Measurements from ENCODE around the gene IQCB1. TPM values are rescaled to one million over a fixed set of nuclear protein-coding genes. Genes with fewer than 3 reads are reported as not detected.
"Not testable (repeated sequence)": the region's sequence is repeated elsewhere in the genome, so short reads cannot be mapped to it uniquely, and the experiment has no call there.

IQCB1 gene
- total RNA-seq, 1 donor from 2014 or later = 45.2 TPM

DNA sequence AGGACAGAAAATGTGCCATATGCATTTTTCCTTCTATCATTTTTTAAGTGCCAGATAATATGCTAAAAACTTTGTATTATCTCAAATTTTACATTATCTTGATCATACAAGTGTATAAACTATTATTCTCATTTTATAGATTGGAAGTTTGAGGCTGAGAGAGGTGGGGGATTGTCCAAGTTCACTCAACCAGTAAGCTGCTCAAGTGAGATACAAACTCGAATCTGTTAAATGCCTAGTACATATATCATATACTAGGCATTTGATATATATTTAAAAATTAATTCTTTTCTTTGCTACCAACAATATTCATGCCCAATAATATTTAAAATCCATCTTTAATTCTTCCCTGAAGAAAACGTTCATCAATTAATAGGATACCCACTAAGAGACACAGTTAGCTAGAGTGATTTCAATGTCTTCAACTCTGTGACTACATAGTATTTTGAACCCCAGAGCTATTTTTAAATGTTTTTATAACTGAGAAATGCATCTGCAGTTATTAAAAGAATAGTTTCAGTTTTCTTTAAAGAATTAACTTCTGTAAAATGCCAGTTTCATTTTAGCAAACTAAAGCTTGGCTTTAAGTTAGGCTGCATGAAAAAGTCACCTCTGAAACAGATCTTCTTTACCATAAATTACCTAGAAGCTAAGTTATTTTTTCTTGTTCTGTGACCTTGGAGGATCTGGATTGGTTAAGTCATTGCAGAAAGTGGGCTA, 40.4 kb downstream of the IQCB1 start:
- H3K27me3 Mint-ChIP-seq (ENCODE audit: insufficient read depth) = no peaks in the 10 kb centered on the region
- no peaks in the 10 kb centered on the region for H3K4me1 Mint-ChIP-seq (ENCODE audit: low read depth)
- no peaks in the 10 kb centered on the region for H3K9me3 Mint-ChIP-seq
- no peak overlapping the region for H3K4me3 Mint-ChIP-seq
- intact Hi-C loops (cut with micrococcal nuclease) = no loop called here
- DNase-seq (ENCODE audit: low spot score) = no peak
- H3K27ac Mint-ChIP-seq = no peak overlapping the region
- H3K36me3 Mint-ChIP-seq (ENCODE audit: low read depth) = peaks cover 33% of the 10 kb centered on the region

DNA sequence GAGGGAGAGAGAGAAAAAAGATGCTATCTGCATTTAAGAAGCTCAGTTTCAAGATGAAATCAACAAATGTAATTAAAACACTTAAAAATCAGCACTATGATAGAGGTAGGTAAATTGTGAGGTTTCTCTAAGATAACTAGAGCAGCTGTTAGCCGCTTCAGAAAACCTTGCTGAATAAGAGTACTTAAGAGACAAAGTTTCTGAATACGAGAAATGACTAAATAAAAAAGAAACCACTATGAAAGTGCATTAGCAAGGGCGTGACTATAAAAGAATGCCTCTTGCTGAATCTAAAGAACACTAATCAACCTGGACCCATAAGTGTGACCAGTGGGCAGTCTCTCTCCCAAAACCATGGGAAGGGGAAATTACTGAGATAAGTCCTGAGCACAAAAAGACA, 41.8 kb downstream of the IQCB1 start:
- H3K4me3 Mint-ChIP-seq = no peak overlapping the region
- H3K9me3 Mint-ChIP-seq = no peaks in the 10 kb centered on the region
- no peaks in the 10 kb centered on the region for H3K27me3 Mint-ChIP-seq (ENCODE audit: insufficient read depth)
- H3K36me3 Mint-ChIP-seq (ENCODE audit: low read depth) = peaks cover 46% of the 10 kb centered on the region
- H3K4me1 Mint-ChIP-seq (ENCODE audit: low read depth) = no peaks in the 10 kb centered on the region
- H3K27ac Mint-ChIP-seq = no peak overlapping the region
- no peak for DNase-seq (ENCODE audit: low spot score)
- intact Hi-C loops (cut with micrococcal nuclease) = no loop called here

DNA sequence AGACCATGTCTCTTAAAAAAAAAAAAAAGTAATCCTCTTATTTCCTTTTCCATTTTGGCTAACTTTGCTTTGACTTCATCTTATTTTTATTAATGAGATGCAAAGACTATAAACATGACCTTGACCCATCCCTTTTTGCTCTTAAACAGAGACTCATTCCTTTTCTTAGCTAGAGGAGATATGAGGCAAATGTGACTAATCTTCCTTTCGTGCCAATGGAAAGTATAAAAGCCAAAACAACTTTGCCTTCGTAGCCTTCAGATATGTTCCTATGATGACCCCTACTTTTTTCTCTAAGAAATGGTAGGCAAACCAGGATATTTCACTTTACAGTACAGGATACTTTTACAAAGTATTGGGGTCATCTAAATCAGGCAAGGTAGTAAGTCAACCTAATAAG, 48.4 kb downstream of the IQCB1 start:
- peaks cover 50% of the 10 kb centered on the region for H3K36me3 Mint-ChIP-seq (ENCODE audit: low read depth)

DNA sequence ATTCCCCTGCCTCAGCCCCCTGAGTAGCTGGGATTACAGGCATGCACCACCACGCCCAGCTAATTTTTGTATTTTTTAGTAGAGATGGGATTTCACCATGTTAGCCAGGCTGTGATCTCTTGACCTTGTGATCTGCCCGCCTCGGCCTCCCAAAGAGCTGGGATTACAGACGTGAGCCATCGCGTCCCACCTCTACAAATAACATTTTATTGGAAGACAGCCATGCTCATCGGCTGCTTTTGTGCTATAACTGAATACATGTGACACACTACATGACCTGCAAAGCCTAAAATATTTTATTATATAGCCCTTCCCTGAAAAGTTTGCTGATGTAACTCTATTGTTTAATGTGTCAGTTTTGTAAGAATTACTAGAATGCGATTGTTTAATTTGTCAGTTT, 52.1 kb downstream of the IQCB1 start:
- DNase-seq (ENCODE audit: low spot score); H3K27ac Mint-ChIP-seq; H3K27me3 Mint-ChIP-seq (ENCODE audit: insufficient read depth); H3K9me3 Mint-ChIP-seq; H3K4me3 Mint-ChIP-seq; intact Hi-C loops (cut with micrococcal nuclease); H3K4me1 Mint-ChIP-seq (ENCODE audit: low read depth): not testable (repeated sequence)
- H3K36me3 Mint-ChIP-seq (ENCODE audit: low read depth) = peaks cover 48% of the 10 kb centered on the region

More for the DNA sequence above, 48.4 kb downstream of the IQCB1 start:
- no peak for DNase-seq (ENCODE audit: low spot score)
- Mint-ChIP-seq H3K4me1 (ENCODE audit: low read depth) (no peaks in the 10 kb centered on the region), H3K4me3 (no peak overlapping the region), H3K9me3 (no peaks in the 10 kb centered on the region), H3K27ac (no peak overlapping the region), H3K27me3 (ENCODE audit: insufficient read depth) (no peaks in the 10 kb centered on the region)
- intact Hi-C loops (cut with micrococcal nuclease) = no loop called here

DNA sequence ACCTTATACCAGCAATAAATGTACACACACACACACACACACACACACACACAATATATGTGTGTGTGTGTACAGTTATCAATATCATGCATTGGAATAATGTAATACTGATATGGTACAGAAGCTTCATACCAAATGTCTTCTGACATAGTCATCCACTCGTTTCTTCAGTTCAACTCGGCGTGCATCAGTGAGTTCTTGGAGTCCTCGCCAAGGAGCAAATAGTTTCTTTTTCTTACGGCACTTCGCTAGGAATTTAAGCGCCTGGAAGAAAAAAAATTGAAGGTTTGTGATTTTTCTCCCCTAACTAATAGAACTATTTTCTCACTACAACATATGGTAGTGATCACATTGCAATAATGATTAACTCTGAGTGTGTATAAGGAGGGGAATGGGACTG, 53.2 kb downstream of the IQCB1 start:
- peaks cover 45% of the 10 kb centered on the region for H3K36me3 Mint-ChIP-seq (ENCODE audit: low read depth)
- no peaks in the 10 kb centered on the region for H3K27me3 Mint-ChIP-seq (ENCODE audit: insufficient read depth)
- H3K9me3 Mint-ChIP-seq = no peaks in the 10 kb centered on the region
- no peak for DNase-seq (ENCODE audit: low spot score)
- intact Hi-C loops (cut with micrococcal nuclease) = no loop called here
- H3K4me1 Mint-ChIP-seq (ENCODE audit: low read depth) = no peaks in the 10 kb centered on the region
- H3K4me3 Mint-ChIP-seq = no peak overlapping the region
- H3K27ac Mint-ChIP-seq = no peak overlapping the region

DNA sequence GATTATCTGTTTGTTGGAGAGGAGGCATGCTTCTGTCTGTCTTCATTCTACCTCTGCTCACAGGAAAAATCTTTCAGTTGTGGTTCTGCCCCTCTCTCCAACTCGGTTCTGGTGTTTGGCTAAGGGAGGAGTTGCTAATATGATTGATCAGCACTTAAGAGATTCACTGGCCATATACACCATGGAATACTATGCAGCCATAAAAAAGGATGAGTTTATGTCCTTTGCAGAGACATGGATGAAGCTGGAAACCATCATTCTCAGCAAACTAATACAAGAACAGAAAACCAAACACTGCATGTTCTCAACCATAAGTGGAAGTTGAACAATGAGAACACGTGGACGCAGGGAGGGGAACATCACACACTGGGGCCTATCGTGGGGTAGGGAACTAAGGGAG, 59.8 kb downstream of the IQCB1 start:
- H3K4me3 Mint-ChIP-seq = not testable (repeated sequence)
- H3K36me3 Mint-ChIP-seq (ENCODE audit: low read depth) = peaks cover 51% of the 10 kb centered on the region

DNA sequence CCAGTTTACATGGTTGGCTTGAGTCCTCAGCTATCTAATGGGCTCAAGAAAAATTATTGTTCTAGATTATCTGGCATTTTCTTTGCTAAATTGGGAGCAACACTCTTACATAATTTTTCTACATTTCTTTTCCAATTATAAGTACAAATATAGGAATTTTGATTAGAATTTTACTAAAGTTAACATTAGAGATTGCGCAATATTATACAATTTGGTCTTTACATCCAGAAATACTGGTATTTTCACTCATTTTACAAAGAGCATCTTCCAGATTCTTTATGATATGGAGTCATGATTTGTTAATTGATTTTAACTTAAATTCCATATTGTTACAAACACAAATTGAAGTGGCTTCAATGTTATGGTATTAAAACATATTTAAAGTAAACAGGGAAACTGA, 65.6 kb downstream of the IQCB1 start:
- Mint-ChIP-seq H3K9me3 (no peaks in the 10 kb centered on the region), H3K27ac (no peak overlapping the region), H3K4me1 (ENCODE audit: low read depth) (no peaks in the 10 kb centered on the region), H3K27me3 (ENCODE audit: insufficient read depth) (peaks cover 4% of the 10 kb centered on the region), H3K36me3 (ENCODE audit: low read depth) (peaks cover 31% of the 10 kb centered on the region), H3K4me3 (no peak overlapping the region)
- intact Hi-C loops (cut with micrococcal nuclease) = no loop called here
- no peak for DNase-seq (ENCODE audit: low spot score)

More for the DNA sequence above, 59.8 kb downstream of the IQCB1 start:
- intact Hi-C loops (cut with micrococcal nuclease); H3K4me1 Mint-ChIP-seq (ENCODE audit: low read depth); H3K27ac Mint-ChIP-seq; H3K27me3 Mint-ChIP-seq (ENCODE audit: insufficient read depth); H3K9me3 Mint-ChIP-seq; DNase-seq (ENCODE audit: low spot score): not testable (repeated sequence)

DNA sequence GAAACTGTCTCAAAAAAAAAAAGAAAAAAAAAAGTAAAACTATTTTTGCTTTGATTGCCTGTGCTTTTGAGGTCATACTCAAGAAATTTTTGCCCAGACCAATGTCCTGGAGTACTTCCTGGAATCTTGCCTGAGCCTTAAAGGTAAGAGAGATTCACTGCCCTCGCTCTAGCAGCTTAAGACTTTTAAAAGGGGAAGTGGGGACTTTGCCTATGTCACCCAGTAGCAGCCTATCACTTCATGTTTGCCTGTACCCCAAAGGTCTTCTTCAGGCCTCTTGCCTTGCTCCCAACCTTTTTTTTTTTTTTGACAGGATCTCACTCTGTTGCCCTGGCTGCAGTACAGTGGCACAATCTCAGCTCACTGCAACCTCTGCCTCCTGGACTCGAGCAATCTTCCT, 66.4 kb downstream of the IQCB1 start:
- Mint-ChIP-seq H3K27me3 (ENCODE audit: insufficient read depth) (peaks cover 4% of the 10 kb centered on the region), H3K36me3 (ENCODE audit: low read depth) (peaks cover 24% of the 10 kb centered on the region), H3K4me3 (no peak overlapping the region), H3K9me3 (no peaks in the 10 kb centered on the region), H3K27ac (no peak overlapping the region), H3K4me1 (ENCODE audit: low read depth) (no peaks in the 10 kb centered on the region)
- intact Hi-C loops (cut with micrococcal nuclease) = no loop called here
- no peak for DNase-seq (ENCODE audit: low spot score)

DNA sequence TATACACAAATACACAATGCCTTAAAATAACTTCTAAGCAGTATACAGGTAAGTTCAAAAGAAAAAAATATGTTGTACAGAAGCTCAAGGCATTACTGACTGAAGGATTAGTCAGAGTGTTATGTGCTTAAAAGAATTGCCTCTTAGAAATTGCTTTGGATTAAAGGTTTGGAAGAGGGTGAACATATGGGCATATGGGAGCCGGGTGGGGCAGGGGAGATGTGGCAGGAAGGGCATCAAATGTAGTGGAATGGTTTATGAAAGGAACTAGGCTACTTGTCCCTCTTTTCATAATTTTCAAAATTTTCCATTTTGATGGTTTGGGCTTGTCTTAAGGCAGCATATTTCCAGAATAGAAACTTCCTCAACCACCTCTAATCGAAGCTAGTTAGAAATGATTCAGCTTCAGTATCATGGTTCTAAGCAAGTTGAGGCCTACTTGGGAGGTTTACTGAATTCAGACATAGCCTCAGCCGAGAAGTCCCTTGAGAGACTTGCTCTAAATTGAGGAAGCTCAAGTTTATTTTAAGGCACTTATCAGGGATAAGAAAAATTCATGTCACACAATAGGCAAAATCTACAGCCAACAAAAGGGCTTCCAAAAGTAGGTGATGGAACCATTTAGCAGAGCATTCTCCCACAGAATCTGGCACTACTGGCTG, 75.2 kb downstream of the IQCB1 start:
- no peak overlapping the region for H3K27ac Mint-ChIP-seq
- H3K27me3 Mint-ChIP-seq (ENCODE audit: insufficient read depth) = peaks cover 18% of the 10 kb centered on the region
- H3K4me3 Mint-ChIP-seq = no peak overlapping the region
- H3K4me1 Mint-ChIP-seq (ENCODE audit: low read depth) = no peaks in the 10 kb centered on the region
- DNase-seq (ENCODE audit: low spot score) = no peak
- no peaks in the 10 kb centered on the region for H3K36me3 Mint-ChIP-seq (ENCODE audit: low read depth)
- no peaks in the 10 kb centered on the region for H3K9me3 Mint-ChIP-seq
- intact Hi-C loops (cut with micrococcal nuclease) = no loop called here

DNA sequence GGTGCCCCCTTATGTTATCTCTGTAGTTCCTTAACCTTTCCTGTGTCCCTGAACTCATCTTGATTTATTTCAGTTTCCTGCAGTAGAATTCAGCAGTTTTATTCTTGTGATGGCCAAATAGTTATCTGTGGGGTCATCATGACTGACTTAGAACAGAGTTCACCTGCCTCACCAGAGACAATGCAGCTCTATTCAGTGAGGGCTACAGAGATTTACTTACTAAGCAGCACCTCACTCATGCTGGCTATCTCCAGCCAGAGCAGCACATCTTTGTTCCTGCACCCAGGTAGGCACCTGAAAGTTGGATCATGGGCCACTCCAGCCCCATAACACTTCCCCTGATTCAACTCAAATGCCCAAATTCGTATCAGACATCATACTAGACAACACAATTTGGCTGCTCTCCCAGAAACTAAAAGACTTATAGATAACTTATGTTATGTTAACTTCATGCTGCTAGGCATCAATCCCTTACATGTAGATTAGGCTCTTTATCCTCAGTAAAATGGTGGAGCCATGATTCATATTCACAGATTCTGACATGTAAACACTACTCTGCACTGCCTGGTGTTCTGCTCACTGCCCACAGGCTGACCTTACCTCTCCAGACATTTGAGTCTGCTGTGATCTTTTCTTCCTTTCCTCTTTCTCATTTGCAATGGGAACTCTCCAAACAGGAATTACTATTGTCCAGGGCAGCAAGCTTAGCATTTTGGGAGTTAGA, 76.0 kb downstream of the IQCB1 start:
- DNase-seq (ENCODE audit: low spot score) = no peak
- Mint-ChIP-seq H3K4me1 (ENCODE audit: low read depth) (no peaks in the 10 kb centered on the region), H3K27me3 (ENCODE audit: insufficient read depth) (peaks cover 16% of the 10 kb centered on the region), H3K9me3 (no peaks in the 10 kb centered on the region), H3K4me3 (no peak overlapping the region), H3K36me3 (ENCODE audit: low read depth) (no peaks in the 10 kb centered on the region), H3K27ac (no peak overlapping the region)
- intact Hi-C loops (cut with micrococcal nuclease) = no loop called here

DNA sequence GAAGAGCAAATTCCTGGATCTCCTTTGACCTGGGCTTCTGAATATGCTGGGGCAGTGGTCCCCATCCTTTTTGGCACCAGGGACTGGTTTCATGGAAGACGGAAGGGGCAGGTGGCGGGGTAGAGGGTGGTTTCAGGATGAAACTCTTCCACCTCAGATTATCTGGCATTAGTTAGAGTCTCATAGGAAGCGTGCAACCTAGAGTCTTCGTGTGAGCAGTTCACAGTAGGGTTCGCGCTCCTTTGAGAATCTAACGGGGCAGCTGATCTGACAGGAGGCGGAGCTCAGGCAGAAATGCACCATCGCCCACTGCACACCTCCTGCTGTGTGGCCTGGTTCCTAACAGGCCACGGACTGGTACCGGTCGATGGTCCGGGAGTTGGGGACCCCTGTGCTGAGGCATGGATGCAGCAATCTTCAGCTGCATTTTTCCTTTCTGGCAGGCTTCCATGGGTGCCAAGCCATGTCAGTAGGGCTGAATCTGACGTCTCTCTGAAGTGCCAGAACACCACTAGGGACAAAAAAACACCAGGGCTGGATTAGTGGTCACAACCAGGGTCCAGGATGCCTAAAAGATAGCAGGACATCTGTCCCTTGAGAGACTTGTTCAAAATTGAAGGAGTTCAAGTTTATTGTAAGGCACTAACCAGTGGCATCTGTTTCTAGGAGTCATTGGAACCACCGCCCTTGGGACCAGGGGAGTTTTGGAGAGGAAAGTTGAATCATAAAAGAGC, 76.9 kb downstream of the IQCB1 start:
- no peak for DNase-seq (ENCODE audit: low spot score)
- H3K36me3 Mint-ChIP-seq (ENCODE audit: low read depth) = no peaks in the 10 kb centered on the region
- H3K9me3 Mint-ChIP-seq = no peaks in the 10 kb centered on the region
- no peak overlapping the region for H3K4me3 Mint-ChIP-seq
- no peak overlapping the region for H3K27ac Mint-ChIP-seq
- peaks cover 17% of the 10 kb centered on the region for H3K27me3 Mint-ChIP-seq (ENCODE audit: insufficient read depth)
- no peaks in the 10 kb centered on the region for H3K4me1 Mint-ChIP-seq (ENCODE audit: low read depth)
- intact Hi-C loops (cut with micrococcal nuclease) = no loop called here

DNA sequence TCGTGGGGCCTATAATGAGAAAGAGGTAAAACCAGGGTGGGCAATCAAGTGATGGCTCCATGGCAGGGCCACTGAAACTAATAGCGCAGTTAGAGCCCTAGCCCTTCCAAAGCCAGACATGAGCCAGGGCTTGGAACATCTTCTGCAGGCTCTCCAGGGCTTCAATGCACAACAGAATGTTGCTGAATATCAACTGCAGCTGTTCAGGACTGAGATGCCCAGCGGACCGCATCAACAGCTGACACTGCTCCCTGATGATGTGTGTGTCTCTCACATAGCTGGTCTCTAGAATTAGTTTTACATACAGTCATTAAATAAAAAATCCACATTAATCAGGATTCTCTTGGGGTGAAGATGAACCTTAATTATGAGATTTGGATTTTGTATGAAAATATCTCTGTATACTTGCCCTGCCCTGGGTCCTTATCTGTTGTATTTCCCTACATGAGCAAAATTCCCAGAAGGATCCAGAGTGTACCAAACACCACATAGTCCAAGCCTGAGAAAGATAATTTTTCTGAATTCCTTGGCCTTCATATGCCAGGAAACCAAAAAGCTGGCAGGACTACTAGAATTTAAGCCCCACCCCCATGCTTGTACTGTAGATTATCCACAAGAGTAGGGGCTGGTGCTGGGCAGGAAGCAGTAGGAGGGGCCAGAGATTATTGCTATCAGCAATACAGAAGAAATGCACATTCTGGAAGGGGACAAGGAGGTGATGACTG, 77.6 kb downstream of the IQCB1 start:
- DNase-seq (ENCODE audit: low spot score) = no peak
- intact Hi-C loops (cut with micrococcal nuclease) = no loop called here
- peaks cover 14% of the 10 kb centered on the region for H3K27me3 Mint-ChIP-seq (ENCODE audit: insufficient read depth)
- H3K36me3 Mint-ChIP-seq (ENCODE audit: low read depth) = no peaks in the 10 kb centered on the region
- H3K27ac Mint-ChIP-seq = no peak overlapping the region
- H3K4me1 Mint-ChIP-seq (ENCODE audit: low read depth) = no peaks in the 10 kb centered on the region
- H3K9me3 Mint-ChIP-seq = no peaks in the 10 kb centered on the region
- H3K4me3 Mint-ChIP-seq = no peak overlapping the region
